CD1c-positive myeloid dendritic cell (primary cell): ENCODE results near the gene XBP1.
"Not testable (repeated sequence)": the region's sequence is repeated elsewhere in the genome, so short reads cannot be mapped to it uniquely, and the experiment has no call there.

Source experiments
- DNase-seq: peaks from one replicate; pipeline ENCODE4 v3.0.0-alpha.2; 2016; ENCODE audit errors: extremely low spot score

XBP1 gene

GRCh38 chr22:28792491-28793383 lies 7.6 kb downstream of the XBP1 start:
- no peak for DNase-seq

GRCh38 chr22:28791841-28792490 lies 8.4 kb downstream of the XBP1 start:
- DNase-seq, result no peak

- DNase-seq, result no peak
Observed at GRCh38 chr22:28791124-28791523, 9.2 kb downstream of the XBP1 start.

- no peak for DNase-seq
Observed at GRCh38 chr22:28788601-28789000, 11.8 kb downstream of the XBP1 start.

GRCh38 chr22:28783786-28784671 lies 16.3 kb downstream of the XBP1 start:
- no peak for DNase-seq

- no peak for DNase-seq
Observed at GRCh38 chr22:28780296-28780695, 20.1 kb downstream of the XBP1 start.

GRCh38 chr22:28779833-28780232 lies 20.5 kb downstream of the XBP1 start:
- no peak for DNase-seq

GRCh38 chr22:28774378-28774777 lies 26.0 kb downstream of the XBP1 start:
- DNase-seq, result no peak

- DNase-seq, result peak; percentile 40
Observed at GRCh38 chr22:28773461-28773867, 26.9 kb downstream of the XBP1 start.

- DNase-seq, result peak; percentile 94
Observed at GRCh38 chr22:28772633-28773460, 27.5 kb downstream of the XBP1 start, which contains the start of gene CCDC117. Gene CCDC117, plus strand, starts transcription at chr22:28772695. Its CDS starts 155 bp downstream, at chr22:28772850.

- DNase-seq, result no peak
Observed at GRCh38 chr22:28771195-28771791, 29.1 kb downstream of the XBP1 start.

GRCh38 chr22:28769394-28770085 lies 30.8 kb downstream of the XBP1 start:
- no peak for DNase-seq

GRCh38 chr22:28768701-28769393 lies 31.5 kb downstream of the XBP1 start:
- no peak for DNase-seq

GRCh38 chr22:28766628-28767027 lies 33.7 kb downstream of the XBP1 start:
- DNase-seq, result no peak

- DNase-seq, result not testable (repeated sequence)
Observed at GRCh38 chr22:28762000-28762399, 38.4 kb downstream of the XBP1 start.

GRCh38 chr22:28761449-28761755 lies 39.0 kb downstream of the XBP1 start:
- DNase-seq, result no peak

GRCh38 chr22:28759861-28760560 lies 40.4 kb downstream of the XBP1 start:
- peak; percentile 56 for DNase-seq

- DNase-seq, result not testable (repeated sequence)
Observed at GRCh38 chr22:28754512-28754911, 45.9 kb downstream of the XBP1 start.

- DNase-seq, result no peak
Observed at GRCh38 chr22:28750471-28750881, 49.9 kb downstream of the XBP1 start.
